ENCODE data around the gene SLC14A1.

- TF ChIP-seq POLR2A (IDR thresholded peaks at IDR 0.05; ENCODE audit: low read depth, low read length) = no peak
- no peak for TF ChIP-seq POU2F2 (IDR thresholded peaks at IDR 0.05; ENCODE audit: low read depth, low read length)
- no peak for TF ChIP-seq TAF1 (IDR thresholded peaks at IDR 0.05; ENCODE audit: low read depth, low read length)
- TF ChIP-seq POLR2AphosphoS5 (IDR thresholded peaks at IDR 0.05; ENCODE audit: low read depth, low read length) = no peak
- TF ChIP-seq PAX5 (IDR thresholded peaks at IDR 0.05; ENCODE audit: insufficient read depth, low read length, severe bottlenecking) = no peak
Measured at GRCh38 chr18:45801416-45802004, 77.5 kb downstream of the SLC14A1 start.
